HG02943 (cell line): Measurements from ENCODE around the gene IPO4.
"Not testable (repeated sequence)": the region's sequence is repeated elsewhere in the genome, so short reads cannot be mapped to it uniquely, and the experiment has no call there.

Source experiments
- ATAC-seq: cut with Tn5 transposase; IDR thresholded peaks from one replicate; pipeline ENCODE4 v1.9.1; 2021; ENCODE audit warnings: mild to moderate bottlenecking, low read depth, moderate library complexity; ENCODE audit not compliant: unreplicated experiment

The IPO4 gene

DNA sequence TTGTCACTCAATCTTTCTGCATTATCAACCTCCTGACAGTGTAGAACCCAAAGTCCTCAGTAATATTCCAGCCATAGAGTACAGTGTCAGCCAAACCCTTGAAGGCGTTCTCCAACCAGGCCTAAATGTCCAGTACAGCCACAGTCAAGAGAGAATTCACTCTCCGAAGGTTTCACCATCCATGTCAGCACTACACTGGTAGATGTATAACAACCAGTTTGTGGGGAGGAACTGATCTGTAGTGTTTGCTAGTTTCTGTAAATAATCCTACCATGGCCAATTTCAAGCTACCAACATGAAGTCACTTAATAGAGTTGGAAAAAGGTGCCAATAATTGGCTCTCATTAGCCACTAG is 27.7 kb upstream of the IPO4 start:
- ATAC-seq: no peak

DNA sequence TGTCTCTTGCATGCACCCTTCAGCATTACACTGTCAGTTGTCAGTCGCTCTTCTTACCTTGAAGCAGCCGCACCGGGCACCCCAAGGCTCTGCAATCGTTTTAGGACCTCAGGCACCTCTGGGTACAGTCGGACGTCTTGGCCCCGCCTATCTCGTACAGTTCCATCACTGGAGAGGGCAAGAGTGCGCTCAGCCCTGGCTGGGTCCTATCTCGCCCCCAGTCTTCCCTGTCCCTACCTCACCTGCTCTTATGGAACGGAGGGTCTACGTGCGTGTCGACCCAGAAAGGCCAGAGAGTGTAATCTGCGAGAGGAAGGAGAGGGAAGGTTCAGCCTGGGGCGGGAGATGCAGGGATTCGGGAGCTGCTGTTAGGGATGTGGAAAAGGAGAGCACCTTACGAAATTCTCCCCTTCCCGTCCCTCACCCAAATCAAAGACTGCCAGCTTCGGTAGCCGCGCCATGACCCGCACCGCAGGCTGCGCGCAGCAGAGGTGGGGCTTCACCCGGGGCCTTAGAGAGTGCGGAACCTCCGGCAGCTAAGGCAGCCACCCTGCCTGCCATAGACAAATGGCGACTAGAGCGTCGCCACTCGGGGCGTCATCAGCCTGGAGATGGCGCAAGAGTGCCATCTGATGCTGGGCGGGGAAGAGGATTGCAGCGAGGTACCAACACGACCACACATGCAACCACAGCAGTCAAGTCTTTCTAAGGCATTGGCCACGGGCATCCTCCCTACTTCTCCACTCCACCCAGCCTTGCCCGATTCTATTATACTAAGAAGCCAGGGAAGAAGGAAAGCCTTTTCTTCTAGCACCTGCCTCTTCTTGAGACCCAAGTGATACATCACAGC is 27.1 kb upstream of the IPO4 start, which contains the start of gene MDP1:
TSS of gene MDP1 (minus strand) at position 572 of the 850 bp plus-strand sequence. CDS start at position 461, 111 bp downstream.
- peak; percentile 50 for ATAC-seq

DNA sequence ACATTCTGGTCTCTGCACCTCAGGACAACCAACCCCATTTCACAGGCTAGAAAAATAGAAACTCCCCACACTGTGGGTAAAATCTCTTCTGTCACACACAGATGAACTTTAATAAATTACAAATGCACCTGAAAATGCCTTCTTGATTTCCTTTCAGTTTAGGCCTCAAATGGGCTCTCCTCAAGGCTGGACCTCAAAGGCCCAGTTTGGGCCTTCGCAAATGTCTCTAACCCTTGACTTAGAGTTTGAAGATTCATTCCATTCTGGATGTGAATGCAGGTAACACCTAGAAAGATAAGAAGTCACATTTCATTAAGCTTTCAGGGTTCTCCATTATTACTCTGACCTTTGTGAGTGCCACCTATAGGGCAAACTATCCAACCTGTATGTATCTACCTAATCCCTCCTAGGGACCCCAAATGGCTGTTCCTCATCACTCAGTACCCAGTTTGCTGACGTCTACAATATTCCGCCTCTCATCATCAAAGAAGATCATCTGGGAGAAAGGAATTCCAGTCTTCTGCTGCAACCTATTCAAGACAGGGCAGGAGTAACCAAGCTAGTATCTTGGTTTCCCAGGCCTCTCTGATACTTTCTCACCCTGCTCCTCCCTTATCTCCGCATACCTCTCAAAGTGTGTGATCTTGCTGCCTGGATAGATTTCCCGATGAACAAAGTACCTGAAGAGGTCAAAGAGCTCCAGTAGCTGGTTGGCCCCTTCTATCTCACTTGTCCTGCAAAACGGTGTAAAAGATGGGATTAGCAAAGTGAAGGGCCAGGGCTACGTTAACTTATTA is 25.4 kb upstream of the IPO4 start:
- no peak for ATAC-seq

DNA sequence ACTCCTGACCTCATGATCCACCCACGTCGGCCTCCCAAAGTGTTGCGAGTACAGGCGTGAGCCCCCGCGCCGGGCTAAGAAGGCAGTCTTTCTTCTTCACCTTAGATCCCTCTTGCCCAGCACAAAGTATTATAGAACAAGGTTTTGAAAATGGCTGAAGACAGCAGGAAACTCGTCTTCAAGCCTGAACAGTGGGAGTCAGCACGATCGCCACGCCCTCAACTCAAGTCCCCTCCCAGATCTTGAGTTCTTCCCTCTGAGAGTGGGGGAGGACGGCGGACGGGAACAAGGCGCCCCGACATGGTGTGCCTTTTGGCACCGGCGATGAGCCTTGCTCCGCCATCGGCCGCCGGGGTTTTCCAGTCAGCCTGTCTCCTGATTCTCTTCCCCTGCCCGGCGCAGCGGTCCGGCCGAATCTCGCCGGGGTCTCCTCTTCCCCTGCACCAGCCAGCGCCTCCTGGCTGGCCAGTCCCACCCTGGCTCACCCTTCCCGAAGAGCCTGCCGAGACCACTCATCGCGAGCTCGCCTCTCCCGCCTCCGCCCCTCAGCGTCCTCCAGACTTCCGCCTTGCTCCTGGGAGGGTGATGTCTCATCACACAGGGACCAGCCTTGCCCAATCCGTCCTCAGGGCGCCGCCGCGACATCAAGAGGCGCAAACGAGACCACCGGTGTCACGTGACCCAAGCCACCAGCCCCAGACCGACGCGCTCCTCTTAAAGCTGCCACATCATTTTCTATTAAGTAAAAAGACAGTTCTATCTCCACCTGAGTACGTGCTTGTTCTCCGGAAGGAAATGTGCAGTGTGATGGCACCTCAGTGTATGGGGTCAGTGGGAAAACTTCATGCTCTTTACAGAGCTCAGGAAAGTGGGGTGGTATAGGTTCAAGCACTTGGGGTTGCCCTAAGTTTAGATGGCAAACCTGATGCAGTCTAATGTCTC is 24.6 kb upstream of the IPO4 start, which contains the start of gene CHMP4A:
TSS of gene CHMP4A (minus strand) at position 565 of the 942 bp plus-strand sequence. CDS start at position 516, 49 bp downstream.
- peak; percentile 76 for ATAC-seq

DNA sequence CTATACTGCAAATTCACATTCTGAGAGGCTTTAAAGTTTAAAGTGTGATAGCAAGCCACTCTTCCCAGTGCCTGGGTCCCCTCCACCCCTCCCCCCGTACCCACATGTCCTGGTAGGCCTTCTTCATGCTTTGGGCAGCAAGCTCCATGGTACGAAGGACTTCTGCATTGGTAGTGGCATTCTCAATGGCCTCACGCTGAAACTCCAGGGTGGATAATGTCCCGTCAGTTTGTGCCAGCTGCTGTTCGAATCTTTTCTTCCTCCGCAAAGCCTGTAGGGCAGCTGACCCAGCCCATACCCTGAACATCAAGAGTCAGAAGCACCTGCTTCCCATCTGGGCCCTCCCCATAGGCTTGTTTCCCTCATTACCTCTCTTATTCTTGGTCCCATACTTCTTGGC is 22.7 kb upstream of the IPO4 start:
- no peak for ATAC-seq

DNA sequence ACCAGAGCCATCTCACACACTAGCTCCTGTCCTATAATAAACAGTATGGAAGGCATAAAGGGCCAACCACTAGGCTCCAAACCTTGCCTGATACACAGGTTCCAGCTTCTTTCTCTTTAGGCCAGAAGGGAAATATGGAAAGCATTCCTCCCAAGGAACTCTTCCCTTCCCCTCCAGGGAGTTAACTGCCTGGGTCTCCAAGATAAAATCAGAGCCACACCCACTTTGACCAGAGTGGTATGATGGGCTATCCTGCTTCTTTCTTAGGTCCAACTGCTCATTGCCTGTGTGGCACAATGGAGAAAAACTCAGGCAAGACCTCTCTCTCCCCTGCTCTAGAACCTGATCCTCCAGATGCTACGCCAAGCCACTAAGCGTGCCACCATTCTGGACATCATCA is 19.0 kb upstream of the IPO4 start:
- no peak for ATAC-seq

- ATAC-seq: no peak
These were observed 18.5 kb upstream of the IPO4 start for GRCh38 chr14:24207104-24207551.

DNA sequence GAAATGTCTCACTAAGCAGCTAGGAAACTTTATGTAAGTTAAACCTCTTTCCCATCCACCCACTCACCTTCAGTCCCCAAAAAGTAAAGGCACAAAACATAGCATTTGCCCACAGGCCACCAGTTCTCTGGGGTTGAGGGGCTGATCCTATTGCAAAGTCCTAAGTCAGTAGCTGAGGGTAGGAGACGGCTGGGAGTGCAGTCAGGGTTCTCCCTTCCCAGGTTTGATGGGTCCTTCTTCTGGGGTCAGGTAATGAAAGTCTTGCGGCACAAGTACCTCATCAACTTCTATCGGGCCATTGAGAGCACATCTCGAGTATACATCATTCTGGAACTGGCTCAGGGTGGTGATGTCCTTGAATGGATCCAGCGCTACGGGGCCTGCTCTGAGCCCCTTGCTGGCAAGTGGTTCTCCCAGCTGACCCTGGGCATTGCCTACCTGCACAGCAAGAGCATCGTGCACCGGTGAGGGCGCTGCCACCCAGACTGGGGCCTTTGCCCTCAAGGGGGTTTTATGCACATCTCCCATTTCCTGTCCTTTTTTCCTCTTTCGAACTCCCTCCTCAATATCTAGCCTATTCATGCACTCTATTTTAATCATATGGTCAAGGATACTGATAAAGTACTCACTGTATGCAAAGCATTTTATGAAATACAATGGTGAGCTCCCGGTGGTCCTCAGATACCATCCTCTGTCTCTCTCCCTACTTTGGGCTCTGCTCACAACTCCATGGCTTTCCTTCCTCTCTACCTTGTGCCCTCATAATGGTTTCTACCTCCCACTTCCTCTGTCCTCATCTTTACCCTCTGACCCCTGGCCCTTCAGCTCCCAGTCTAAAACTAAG is 17.9 kb upstream of the IPO4 start:
- ATAC-seq: no peak

DNA sequence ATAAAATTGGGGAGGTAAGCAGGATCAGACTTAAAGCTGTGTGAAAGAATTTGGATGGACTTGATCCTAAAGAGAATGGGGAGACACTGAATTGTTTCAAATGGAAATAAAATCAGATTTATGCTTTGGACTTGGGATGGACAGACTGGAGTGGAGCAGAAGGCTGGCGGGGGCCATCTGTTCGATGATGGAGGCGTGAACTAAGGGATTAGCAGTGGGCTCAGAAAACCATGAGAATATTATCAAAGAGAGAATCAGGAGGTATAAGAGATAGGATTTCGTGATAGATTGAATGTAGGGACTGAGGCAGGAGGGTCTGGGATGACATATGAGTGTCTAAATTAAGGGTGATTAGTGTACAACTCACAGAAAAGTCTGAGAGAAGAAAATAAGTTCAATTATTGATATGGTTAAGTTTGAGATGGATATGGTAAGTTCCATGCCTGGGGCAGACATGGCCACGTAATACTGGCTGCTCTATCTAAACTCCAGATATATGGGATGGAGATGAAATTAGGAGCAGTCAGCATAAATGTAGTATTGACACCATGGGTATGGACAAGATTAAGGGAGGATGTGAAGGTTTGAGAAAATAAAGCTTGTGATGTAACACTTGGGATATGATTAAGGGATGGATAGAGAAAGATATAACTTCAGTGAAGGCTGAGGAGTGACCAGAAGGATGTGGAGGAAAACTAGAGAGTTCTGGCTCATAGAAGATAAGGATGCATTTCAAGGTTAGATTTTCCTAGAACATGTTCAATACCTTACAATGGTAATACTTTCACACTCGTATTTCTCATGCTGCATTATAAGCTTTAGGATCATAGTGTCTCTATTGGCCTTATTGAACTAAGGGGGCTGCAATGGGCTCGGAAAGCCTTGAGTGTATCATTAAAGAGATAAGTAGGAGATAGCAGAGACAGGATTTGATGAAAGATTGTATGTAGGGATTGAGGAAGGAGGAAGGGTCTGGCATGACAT is 15.8 kb upstream of the IPO4 start:
- ATAC-seq: no peak

GRCh38 chr14:24203249-24203886 is 14.8 kb upstream of the IPO4 start:
- not testable (repeated sequence) for ATAC-seq

DNA sequence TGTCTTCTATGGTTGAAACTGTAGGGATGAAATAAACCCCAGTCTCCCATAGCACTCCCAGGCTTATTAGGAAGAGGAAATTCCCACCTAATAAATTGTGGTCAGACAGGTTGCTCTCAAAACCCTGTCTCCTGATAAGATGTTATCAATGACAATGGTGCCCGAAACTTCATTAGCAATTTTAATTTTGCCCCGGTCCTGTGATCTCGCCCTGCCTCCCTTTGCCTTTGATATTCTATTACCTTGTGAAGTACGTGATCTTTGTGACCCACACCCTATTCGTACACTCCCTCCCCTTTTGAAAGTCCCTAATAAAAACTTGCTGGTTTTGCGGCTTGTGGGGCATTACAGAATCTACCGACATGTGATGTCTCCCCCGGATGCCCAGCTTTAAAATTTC is 13.9 kb upstream of the IPO4 start:
- not testable (repeated sequence) for ATAC-seq

DNA sequence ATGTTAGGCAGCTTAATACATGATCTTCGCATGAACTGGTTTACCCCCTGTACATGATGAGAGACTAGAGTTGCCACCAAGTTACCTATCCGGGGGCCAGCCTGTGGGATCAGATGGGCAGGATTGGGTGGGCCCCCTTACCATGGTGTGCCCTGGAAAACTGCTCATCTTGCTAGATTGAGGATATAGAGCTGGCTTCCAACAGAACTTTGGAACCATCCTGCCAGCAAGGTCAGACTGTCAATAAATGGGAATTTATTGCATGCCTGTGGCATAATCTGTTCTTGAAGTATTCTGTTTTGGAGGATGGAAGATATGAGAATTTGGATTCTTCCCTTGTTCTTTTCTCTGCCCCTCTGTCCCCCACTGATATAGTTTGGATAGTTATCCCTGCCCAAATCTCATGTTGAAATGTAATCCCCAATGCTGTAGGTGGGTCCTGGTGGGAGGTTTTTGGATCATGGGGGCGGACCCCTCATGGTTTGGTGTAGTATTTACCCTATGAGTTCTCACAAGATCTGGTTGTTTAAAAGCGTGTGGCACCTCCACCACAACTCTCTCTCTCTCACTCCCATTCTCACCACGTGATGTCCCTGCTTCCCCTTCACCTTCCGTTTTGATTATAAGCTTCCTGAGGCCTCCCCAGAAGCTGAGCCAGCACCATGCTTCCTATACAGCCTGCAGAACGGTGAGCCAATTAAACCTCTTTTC is 10.4 kb upstream of the IPO4 start:
- ATAC-seq: no peak

DNA sequence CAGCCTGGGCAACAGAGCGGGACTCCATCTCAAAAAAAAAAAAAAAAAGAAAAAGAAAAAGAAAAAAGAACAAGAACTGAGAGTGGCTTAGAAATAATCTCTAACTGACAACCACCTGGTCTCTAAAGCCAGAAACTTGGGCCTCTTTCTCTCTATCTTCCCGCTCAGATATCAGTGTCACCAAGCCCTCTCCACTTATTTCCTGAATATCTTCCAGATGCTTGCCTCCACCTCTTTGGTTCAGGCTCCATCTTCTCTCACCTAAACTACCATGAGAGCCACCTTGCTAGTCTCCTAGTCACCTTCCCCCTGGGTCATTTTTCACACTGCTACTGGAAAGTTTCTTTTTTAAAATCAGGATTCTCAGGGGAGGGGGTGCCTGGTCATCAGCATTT is 8.4 kb upstream of the IPO4 start:
- no peak for ATAC-seq

- ATAC-seq: peak; percentile 18
These were observed 7.7 kb upstream of the IPO4 start for GRCh38 chr14:24196071-24197055.

DNA sequence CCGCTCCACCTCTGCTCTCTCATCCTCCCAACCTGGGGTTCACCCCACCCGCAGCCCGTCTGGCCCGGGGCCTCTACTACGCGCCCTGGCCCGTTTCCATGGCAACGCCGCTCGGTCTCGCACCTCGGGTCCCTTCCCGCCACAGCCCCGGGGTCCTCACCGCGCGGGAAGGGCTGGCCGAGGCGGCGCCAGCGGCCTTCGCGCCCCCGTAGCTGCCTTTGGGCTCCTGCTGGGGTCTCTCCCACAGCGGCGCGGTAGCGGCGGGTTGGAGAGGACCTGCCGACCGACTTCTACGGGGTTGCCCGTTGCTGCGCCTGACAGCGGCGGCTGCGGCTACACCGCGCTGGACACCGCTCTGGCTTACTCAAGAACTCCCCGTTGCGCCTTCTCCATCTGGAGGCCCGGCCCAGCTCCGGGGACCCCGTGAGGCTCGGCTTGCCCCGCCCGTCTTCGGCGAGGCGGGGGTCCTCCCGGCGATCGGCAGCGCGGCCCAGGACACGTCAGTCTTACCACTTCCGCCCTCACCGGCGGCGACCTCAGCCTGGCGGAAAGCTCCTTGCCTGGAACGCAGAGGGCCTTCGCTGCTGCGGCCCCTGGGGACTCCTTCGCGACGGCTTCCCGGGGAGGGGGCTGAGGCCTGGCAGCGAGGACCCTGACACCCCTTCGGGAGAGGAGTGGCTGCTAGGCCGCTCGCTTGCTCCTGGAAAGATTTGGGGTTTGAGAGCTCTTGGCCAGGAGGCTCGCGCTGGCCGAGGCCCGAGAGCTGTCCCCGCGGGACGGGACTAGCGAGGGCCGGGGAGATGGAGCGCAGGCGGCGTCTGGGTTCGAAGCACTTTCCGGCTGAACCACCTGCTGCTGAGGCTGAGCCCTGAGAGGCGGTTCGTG is 6.8 kb upstream of the IPO4 start, which contains the start of gene TM9SF1:
TSS of gene TM9SF1 (minus strand) at position 256 of the 885 bp plus-strand sequence. CDS start 422 bp downstream, outside the sequence.
- ATAC-seq: peak; percentile 82
